Fibroblast of villous mesenchyme (primary cell): ENCODE results near the gene TRMT6. TPM values are rescaled to one million over a fixed set of nuclear protein-coding genes. Genes with fewer than 3 reads are reported as not detected.
A peak's percentile ranks its signal among the peaks of the same experiment; 100 is the strongest.

Experiments used
- DNase-seq: peaks from one replicate; pipeline ENCODE4 v3.0.0-alpha.2; 2010; ENCODE audit warnings: low read depth
- H3K4me3 ChIP-seq: 2 replicates; pipeline ENCODE4 v1.5.1; 2011; ENCODE audit warnings: low read depth, mild to moderate bottlenecking, low read length
- CTCF ChIP-seq: IDR thresholded peaks from 2 replicates; pipeline ENCODE4 v1.5.1; 2012; ENCODE audit warnings: low read depth, mild to moderate bottlenecking, low read length; ENCODE audit not compliant: insufficient read depth
- total RNA-seq: library from RNA; depleted of rRNA; stranded (reverse); fragments of >200 nt; gene quantifications from 2 replicates; pipeline ENCODE4 v1.2.3, GENCODE V29; 2012

TRMT6 gene
- total RNA-seq, 1 donor, result 9.9 TPM

- no peak overlapping the region for H3K4me3 ChIP-seq
- no peak for TF ChIP-seq CTCF
- no peak for DNase-seq
These were observed 14.9 kb downstream of the TRMT6 start for GRCh38 chr20:5935384-5935783.

- TF ChIP-seq CTCF, result peak; percentile 28
- no peak for DNase-seq
- H3K4me3 ChIP-seq, result no peak overlapping the region
These were observed 16.4 kb downstream of the TRMT6 start for GRCh38 chr20:5933802-5934436.

- DNase-seq, result no peak
- H3K4me3 ChIP-seq, result no peak overlapping the region
- no peak for TF ChIP-seq CTCF
These were observed 17.5 kb downstream of the TRMT6 start for GRCh38 chr20:5932796-5933195.

- no peak for TF ChIP-seq CTCF
- no peak for DNase-seq
- H3K4me3 ChIP-seq, result no peak overlapping the region
These were observed 18.9 kb downstream of the TRMT6 start for GRCh38 chr20:5931411-5931810.

GRCh38 chr20:5928836-5929715 lies 21.3 kb downstream of the TRMT6 start:
- no peak for DNase-seq
- no peak overlapping the region for H3K4me3 ChIP-seq
- TF ChIP-seq CTCF, result no peak

- no peak overlapping the region for H3K4me3 ChIP-seq
- TF ChIP-seq CTCF, result no peak
- no peak for DNase-seq
These were observed 22.4 kb downstream of the TRMT6 start for GRCh38 chr20:5927749-5928462.
